H9 (cell line): ENCODE measurements around the gene UST. TPM values are rescaled to one million over a fixed set of nuclear protein-coding genes. Genes with fewer than 3 reads are reported as not detected.

Source experiments
- DNase-seq: peaks from one replicate; pipeline ENCODE4 v3.0.0-alpha.2; 2017
- H2AFZ ChIP-seq: one replicate; pipeline ENCODE4 v1.6.1; 2013; ENCODE audit warnings: mild to moderate bottlenecking, low read length, control low read depth, moderate library complexity
- H2AK5ac ChIP-seq: 2 replicates; pipeline ENCODE4 v1.6.1; 2013; ENCODE audit warnings: low read length, control low read depth, mixed read lengths; ENCODE audit not compliant: insufficient read length
- H2BK120ac ChIP-seq: one replicate; pipeline ENCODE4 v1.6.1; 2013; ENCODE audit warnings: low read depth, mild to moderate bottlenecking, low read length, control low read depth, inconsistent platforms; ENCODE audit not compliant: poor library complexity, severe bottlenecking
- H2BK12ac ChIP-seq: 2 replicates; pipeline ENCODE4 v1.6.1; 2013; ENCODE audit warnings: low read length, control low read depth, mixed read lengths, low read depth; ENCODE audit not compliant: insufficient read length
- H2BK15ac ChIP-seq: 2 replicates; pipeline ENCODE4 v1.6.1; 2013; ENCODE audit warnings: low read depth, low read length, control low read depth
- H2BK20ac ChIP-seq: one replicate; pipeline ENCODE4 v1.6.1; 2013; ENCODE audit warnings: low read depth, mild to moderate bottlenecking, low read length, control low read depth, inconsistent platforms; ENCODE audit not compliant: poor library complexity, severe bottlenecking
- H2BK5ac ChIP-seq: 2 replicates; pipeline ENCODE4 v1.6.1; 2013; ENCODE audit warnings: low read length, control low read depth, mixed read lengths; ENCODE audit not compliant: insufficient read length
- H3K14ac ChIP-seq: 2 replicates; pipeline ENCODE4 v1.6.1; 2013; ENCODE audit warnings: low read length, control low read depth; ENCODE audit not compliant: insufficient read depth
- H3K18ac ChIP-seq: 2 replicates; pipeline ENCODE4 v1.6.1; 2013; ENCODE audit warnings: low read depth, mild to moderate bottlenecking, mixed read lengths, low read length, control low read depth; ENCODE audit not compliant: insufficient read length
- H3K23ac ChIP-seq: 2 replicates; pipeline ENCODE4 v1.6.1; 2013; ENCODE audit warnings: low read length, control low read depth, mixed read lengths, low read depth; ENCODE audit not compliant: insufficient read length
- H3K23me2 ChIP-seq: 2 replicates; pipeline ENCODE4 v1.6.1; 2013; ENCODE audit warnings: low read depth, mild to moderate bottlenecking, mixed read lengths, low read length, control low read depth; ENCODE audit not compliant: insufficient read length, poor library complexity, severe bottlenecking
- H3K27ac ChIP-seq: 2 replicates; pipeline ENCODE4 v1.5.1; 2013; ENCODE audit warnings: low read length, control low read depth, mixed read lengths, low read depth; ENCODE audit not compliant: insufficient read length
- H3K27me3 ChIP-seq: 2 replicates; pipeline ENCODE4 v1.6.1; 2013; ENCODE audit warnings: low read length, control low read depth, inconsistent platforms; ENCODE audit not compliant: insufficient read depth
- H3K4ac ChIP-seq: 2 replicates; pipeline ENCODE4 v1.6.1; 2013; ENCODE audit warnings: low read depth, mild to moderate bottlenecking, control low read depth, inconsistent platforms, low read length, moderate library complexity
- H3K4me1 ChIP-seq: 2 replicates; pipeline ENCODE4 v1.6.1; 2013; ENCODE audit warnings: low read length, control low read depth, inconsistent platforms; ENCODE audit not compliant: insufficient read depth
- H3K4me2 ChIP-seq: 2 replicates; pipeline ENCODE4 v1.6.1; 2013; ENCODE audit warnings: low read length, control low read depth, mixed read lengths; ENCODE audit not compliant: insufficient read length, insufficient read depth
- H3K56ac ChIP-seq: 2 replicates; pipeline ENCODE4 v1.6.1; 2013; ENCODE audit warnings: low read depth, mild to moderate bottlenecking, mixed read lengths, low read length, control low read depth; ENCODE audit not compliant: insufficient read length
- H3K79me1 ChIP-seq: 2 replicates; pipeline ENCODE4 v1.6.1; 2013; ENCODE audit warnings: low read depth, mild to moderate bottlenecking, moderate library complexity, low read length, control low read depth, inconsistent platforms; ENCODE audit not compliant: insufficient read depth, poor library complexity, severe bottlenecking
- H3K79me2 ChIP-seq: 2 replicates; pipeline ENCODE4 v1.6.1; 2013; ENCODE audit warnings: low read length, control low read depth, inconsistent platforms; ENCODE audit not compliant: insufficient read depth
- H3K9ac ChIP-seq: 2 replicates; pipeline ENCODE4 v1.6.1; 2013; ENCODE audit warnings: low read length, control low read depth, mixed read lengths; ENCODE audit not compliant: insufficient read length; ENCODE audit errors: extremely low read depth
- H3K9me3 ChIP-seq: one replicate; pipeline ENCODE4 v1.6.1; 2013; ENCODE audit warnings: low read depth, low read length, inconsistent platforms; ENCODE audit not compliant: control insufficient read depth
- H3T11ph ChIP-seq: one replicate; pipeline ENCODE4 v1.6.1; 2013; ENCODE audit warnings: mild to moderate bottlenecking, low read length, control low read depth, inconsistent platforms
- H4K20me1 ChIP-seq: one replicate; pipeline ENCODE4 v1.6.1; 2013; ENCODE audit not compliant: control insufficient read depth, insufficient read length, insufficient read depth
- H4K5ac ChIP-seq: 2 replicates; pipeline ENCODE4 v1.6.1; 2013; ENCODE audit warnings: low read depth, mild to moderate bottlenecking, mixed read lengths, low read length, control low read depth; ENCODE audit not compliant: insufficient read length
- H4K8ac ChIP-seq: replicated peaks from 2 replicates; pipeline ENCODE4 v1.6.1; 2013; ENCODE audit warnings: low read length, control low read depth, mixed read lengths, low read depth; ENCODE audit not compliant: insufficient read length
- H4K91ac ChIP-seq: 2 replicates; pipeline ENCODE4 v1.6.1; 2013; ENCODE audit warnings: low read depth, mild to moderate bottlenecking, moderate library complexity, mixed read lengths, low read length, control low read depth; ENCODE audit not compliant: insufficient read length
- H3K27ac Mint-ChIP-seq, 3 experiments: 2 replicates in 2 of 3; 3 replicates in 1 of 3; pipeline ENCODE4 v1.8.0; 2020 to 2021; ENCODE audit warnings: mixed read lengths in 3 of 3, mild to moderate bottlenecking in 1 of 3, moderate library complexity in 1 of 3
- H3K27me3 Mint-ChIP-seq: 2 replicates; pipeline ENCODE4 v1.8.0; 2021; ENCODE audit warnings: low read depth, mild to moderate bottlenecking, moderate library complexity, mixed read lengths
- H3K36me3 Mint-ChIP-seq, 3 experiments: 2 replicates in 2 of 3; 3 replicates in 1 of 3; pipeline ENCODE4 v1.8.0; 2020 to 2021; ENCODE audit warnings: low read depth in 3 of 3, mixed read lengths in 3 of 3; ENCODE audit not compliant: insufficient read depth in 1 of 3
- H3K4me1 Mint-ChIP-seq, 2 experiments: 2 replicates each; pipeline ENCODE4 v1.8.0; 2020; ENCODE audit warnings: mixed read lengths in 2 of 2
- H3K4me3 Mint-ChIP-seq, 2 experiments: 2 replicates in 1 of 2; 3 replicates in 1 of 2; pipeline ENCODE4 v1.8.0; 2020 to 2021; ENCODE audit warnings: mild to moderate bottlenecking in 2 of 2, mixed read lengths in 2 of 2, moderate library complexity in 1 of 2
- H3K9me3 Mint-ChIP-seq, 2 experiments: 2 replicates in 1 of 2; 3 replicates in 1 of 2; pipeline ENCODE4 v1.8.0; 2020; ENCODE audit warnings: mild to moderate bottlenecking in 2 of 2, mixed read lengths in 2 of 2, moderate library complexity in 1 of 2
- WGBS: extraction: QIAGEN DNeasy Blood & Tissue Kit; methylation state at CpG from one replicate; pipeline ENCODE4 v1.1.7; 2013; ENCODE audit warnings: missing lambda C conversion rate, low lambda C conversion rate, mixed read lengths; ENCODE audit not compliant: insufficient read length; ENCODE audit errors: extremely low coverage; 5-methylcytosine and 5-hydroxymethylcytosine counted together
- total RNA-seq: library from RNA; stranded (reverse); gene quantifications from 2 replicates; pipeline ENCODE4 v1.2.1, GENCODE V29; 2021
- TF ChIP-seq, protein P1 (sequence below): fragments of 200-600 bp; sonication (generic); conservative IDR thresholded peaks from 3 replicates; pipeline ENCODE4 v1.8.0; 2021; ENCODE audit warnings: antibody characterized with exemption, mild to moderate bottlenecking

UST gene
- total RNA-seq, 1 experiment from 2014 or later = 14.4 TPM

DNA sequence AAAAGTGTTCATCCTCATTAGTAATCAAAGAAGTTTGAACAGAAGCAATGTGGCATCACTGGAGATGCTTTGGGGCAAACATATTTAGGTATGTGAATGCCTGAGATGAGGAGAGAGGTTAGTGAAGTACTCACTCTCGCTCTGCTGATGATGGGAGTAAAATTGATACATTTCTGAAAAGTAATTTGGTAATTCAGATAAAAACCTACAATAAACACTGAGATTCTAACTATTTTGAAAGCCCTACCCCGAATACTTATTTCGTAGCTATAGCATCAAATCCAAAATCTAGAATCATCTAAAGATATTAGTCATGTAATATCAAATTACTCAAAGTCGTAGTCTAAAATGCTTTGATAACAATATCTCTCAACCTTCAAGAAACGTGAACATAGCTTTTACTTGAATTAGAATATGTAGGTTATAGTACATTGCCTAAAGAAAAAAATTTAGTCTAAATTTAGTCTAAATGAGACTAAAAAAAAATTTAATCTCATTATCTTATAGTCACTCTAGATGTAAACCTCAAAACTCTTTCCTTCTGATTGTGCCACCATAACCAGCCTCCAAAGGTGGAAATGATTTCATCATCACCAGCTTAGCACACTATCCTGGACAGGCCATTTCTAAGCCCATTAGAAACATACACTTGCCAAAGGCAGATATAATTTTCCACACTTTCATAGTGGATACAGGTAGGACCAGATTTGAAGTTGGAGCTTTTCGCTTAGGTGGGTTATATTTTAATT, 338.2 kb downstream of the UST start:
- Mint-ChIP-seq H3K9me3 (no peaks in the 10 kb centered on the region), H3K27me3 (no peaks in the 10 kb centered on the region; the same call in 1 of the 2 replicates), H3K4me3 (no peak overlapping the region), H3K4me1 (peaks cover 2 to 5% of the 10 kb centered on the region in 2 experiments), H3K36me3 (no peaks in the 10 kb centered on the region), H3K27ac (no peak overlapping the region)
- H3K14ac ChIP-seq = no peak overlapping the region
- no peaks in the 10 kb centered on the region for H3K4me1 ChIP-seq
- H4K91ac ChIP-seq = no peak overlapping the region
- no peak overlapping the region for H3K4ac ChIP-seq
- no peak overlapping the region for H3K23ac ChIP-seq
- no peak overlapping the region for H2BK120ac ChIP-seq
- no peaks in the 10 kb centered on the region for H3K9me3 ChIP-seq
- no peaks in the 10 kb centered on the region for H4K20me1 ChIP-seq
- no CpG with 5 or more reads among the region's 6 CpGs for WGBS
- H3K23me2 ChIP-seq = no peaks in the 10 kb centered on the region
- no peaks in the 10 kb centered on the region for H3K27me3 ChIP-seq
- H2BK20ac ChIP-seq = no peak overlapping the region
- no peak overlapping the region for H3T11ph ChIP-seq
- H4K8ac ChIP-seq = no peak overlapping the region
- H3K9ac ChIP-seq = no peak overlapping the region
- H2BK15ac ChIP-seq = no peak overlapping the region
- H3K18ac ChIP-seq = no peak overlapping the region
- H3K79me1 ChIP-seq = no peaks in the 10 kb centered on the region
- no peak overlapping the region for H2BK5ac ChIP-seq
- no peak overlapping the region for H3K56ac ChIP-seq
- no peak overlapping the region for H2BK12ac ChIP-seq
- H2AK5ac ChIP-seq = no peak overlapping the region
- H3K79me2 ChIP-seq = no peaks in the 10 kb centered on the region
- no peak overlapping the region for H3K4me2 ChIP-seq
- no peak overlapping the region for H4K5ac ChIP-seq
- DNase-seq = no peak
- TF ChIP-seq, protein P1, sequence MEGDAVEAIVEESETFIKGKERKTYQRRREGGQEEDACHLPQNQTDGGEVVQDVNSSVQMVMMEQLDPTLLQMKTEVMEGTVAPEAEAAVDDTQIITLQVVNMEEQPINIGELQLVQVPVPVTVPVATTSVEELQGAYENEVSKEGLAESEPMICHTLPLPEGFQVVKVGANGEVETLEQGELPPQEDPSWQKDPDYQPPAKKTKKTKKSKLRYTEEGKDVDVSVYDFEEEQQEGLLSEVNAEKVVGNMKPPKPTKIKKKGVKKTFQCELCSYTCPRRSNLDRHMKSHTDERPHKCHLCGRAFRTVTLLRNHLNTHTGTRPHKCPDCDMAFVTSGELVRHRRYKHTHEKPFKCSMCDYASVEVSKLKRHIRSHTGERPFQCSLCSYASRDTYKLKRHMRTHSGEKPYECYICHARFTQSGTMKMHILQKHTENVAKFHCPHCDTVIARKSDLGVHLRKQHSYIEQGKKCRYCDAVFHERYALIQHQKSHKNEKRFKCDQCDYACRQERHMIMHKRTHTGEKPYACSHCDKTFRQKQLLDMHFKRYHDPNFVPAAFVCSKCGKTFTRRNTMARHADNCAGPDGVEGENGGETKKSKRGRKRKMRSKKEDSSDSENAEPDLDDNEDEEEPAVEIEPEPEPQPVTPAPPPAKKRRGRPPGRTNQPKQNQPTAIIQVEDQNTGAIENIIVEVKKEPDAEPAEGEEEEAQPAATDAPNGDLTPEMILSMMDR = no peak
- no peak overlapping the region for H3K27ac ChIP-seq
- H2AFZ ChIP-seq = no peak overlapping the region
